ACHN (cell line): ENCODE results near the gene MSS51.

Experiments used
- DNase-seq: peaks from one replicate; pipeline ENCODE4 v3.0.0-alpha.2; 2015
- in situ Hi-C: cut with HindIII; loops from 2 replicates; pipeline ENCODE4 v1.10.0; 2017; ENCODE audit warnings: low sequenced_read_pairs, low pct_ligation_motif_present, low pct_unique_long_range_greater_than_20kb

The MSS51 gene

GRCh38 chr10:73433538-73433867 is at the start of gene MSS51:
Gene MSS51, minus strand, starts transcription at chr10:73433561. Its CDS starts 5,277 bp downstream, at chr10:73428284.
- DNase-seq, result no peak
- in situ Hi-C loops, result no loop called here

GRCh38 chr10:73480158-73480557 is 46.8 kb upstream of the MSS51 start:
- peak; percentile 78 for DNase-seq
- in situ Hi-C loops, result no loop called here

- no peak for DNase-seq
- in situ Hi-C loops, result no loop called here
These were observed 45.3 kb upstream of the MSS51 start for GRCh38 chr10:73478636-73479035.

- in situ Hi-C loops, result no loop called here
These were observed 37.9 kb upstream of the MSS51 start for GRCh38 chr10:73471226-73471625.

GRCh38 chr10:73469579-73469978 is 36.2 kb upstream of the MSS51 start:
- in situ Hi-C loops, result no loop called here
- no peak for DNase-seq

More at GRCh38 chr10:73471226-73471625, 37.9 kb upstream of the MSS51 start:
- DNase-seq, result no peak

GRCh38 chr10:73467206-73467605 is 33.8 kb upstream of the MSS51 start:
- in situ Hi-C loops, result no loop called here
- no peak for DNase-seq

GRCh38 chr10:73465978-73466726 is 32.8 kb upstream of the MSS51 start:
- in situ Hi-C loops, result no loop called here
- no peak for DNase-seq

- in situ Hi-C loops, result no loop called here
- no peak for DNase-seq
These were observed 27.5 kb upstream of the MSS51 start for GRCh38 chr10:73460897-73461296.

GRCh38 chr10:73459683-73460314 is 26.4 kb upstream of the MSS51 start:
- in situ Hi-C loops, result no loop called here
- DNase-seq, result no peak

GRCh38 chr10:73456187-73456890 is 23.0 kb upstream of the MSS51 start:
- in situ Hi-C loops, result no loop called here
- DNase-seq, result no peak

- in situ Hi-C loops, result no loop called here
These were observed 15.8 kb upstream of the MSS51 start for GRCh38 chr10:73449113-73449512.

GRCh38 chr10:73448384-73448783 is 15.0 kb upstream of the MSS51 start:
- no peak for DNase-seq
- in situ Hi-C loops, result no loop called here

More at GRCh38 chr10:73449113-73449512, 15.8 kb upstream of the MSS51 start:
- DNase-seq, result no peak

- no peak for DNase-seq
- in situ Hi-C loops, result no loop called here
These were observed 13.6 kb upstream of the MSS51 start for GRCh38 chr10:73446926-73447325.

GRCh38 chr10:73444457-73444856 is 11.1 kb upstream of the MSS51 start:
- DNase-seq, result no peak
- in situ Hi-C loops, result no loop called here

- in situ Hi-C loops, result no loop called here
- DNase-seq, result peak; percentile 36
These were observed 6.4 kb upstream of the MSS51 start for GRCh38 chr10:73439605-73440312.

- DNase-seq, result no peak
- in situ Hi-C loops, result no loop called here
These were observed 5.7 kb upstream of the MSS51 start for GRCh38 chr10:73439055-73439454.

- in situ Hi-C loops, result no loop called here
- DNase-seq, result no peak
These were observed 469 bp downstream of the MSS51 start for GRCh38 chr10:73432646-73433537.

- DNase-seq, result no peak
- in situ Hi-C loops, result no loop called here
These were observed 7.0 kb downstream of the MSS51 start for GRCh38 chr10:73426318-73426717.
